Fibroblast of skin of right biceps (primary cell): ENCODE measurements around the gene TMEM175.

Source experiments
- DNase-seq: peaks from one replicate; pipeline ENCODE4 v3.0.0-alpha.2; 2013

Gene TMEM175

DNA sequence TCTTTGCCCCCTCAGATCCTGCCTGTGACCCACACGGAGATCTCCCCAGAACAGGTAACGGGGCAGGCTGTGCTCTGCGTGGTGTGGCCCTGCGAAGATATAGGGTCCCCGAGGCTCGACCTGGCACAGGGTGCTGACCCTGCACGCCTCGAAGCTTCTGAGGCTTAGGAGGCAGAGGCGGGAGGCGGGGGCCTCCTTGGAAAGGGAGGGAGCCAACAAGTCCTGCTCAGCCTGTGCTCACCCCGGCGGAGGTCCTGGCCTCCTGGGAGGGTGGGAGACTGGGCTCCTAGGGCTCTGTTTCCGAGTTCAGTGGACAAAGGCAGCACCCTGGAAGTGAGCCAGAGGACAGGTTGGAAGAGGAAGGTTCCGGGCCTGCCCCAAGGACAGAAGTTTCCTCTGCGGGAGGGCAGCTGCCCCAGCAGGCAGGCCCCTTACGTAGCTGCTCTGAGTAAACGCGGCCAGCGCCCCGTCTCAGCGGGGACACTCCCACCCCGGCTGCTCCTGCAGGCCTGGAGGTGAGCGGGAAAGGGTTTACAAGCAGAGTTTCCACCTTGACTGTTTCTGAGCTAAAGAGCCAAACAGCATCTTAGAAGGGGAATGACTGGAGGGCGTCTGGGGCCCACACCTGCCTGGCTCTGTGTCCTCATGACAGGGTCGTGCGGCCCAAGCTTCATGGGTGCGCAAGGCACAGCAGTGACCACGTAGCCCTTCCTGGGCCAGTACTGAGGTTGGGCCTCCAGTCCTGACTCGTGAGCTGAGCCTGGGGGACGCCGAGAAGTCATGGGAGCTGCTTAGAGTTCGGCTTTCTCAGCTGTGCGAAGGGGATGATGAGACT lies 16.1 kb downstream of the TMEM175 start:
- DNase-seq, result no peak

GRCh38 chr4:948936-949300 lies 16.7 kb downstream of the TMEM175 start:
- DNase-seq, result no peak

DNA sequence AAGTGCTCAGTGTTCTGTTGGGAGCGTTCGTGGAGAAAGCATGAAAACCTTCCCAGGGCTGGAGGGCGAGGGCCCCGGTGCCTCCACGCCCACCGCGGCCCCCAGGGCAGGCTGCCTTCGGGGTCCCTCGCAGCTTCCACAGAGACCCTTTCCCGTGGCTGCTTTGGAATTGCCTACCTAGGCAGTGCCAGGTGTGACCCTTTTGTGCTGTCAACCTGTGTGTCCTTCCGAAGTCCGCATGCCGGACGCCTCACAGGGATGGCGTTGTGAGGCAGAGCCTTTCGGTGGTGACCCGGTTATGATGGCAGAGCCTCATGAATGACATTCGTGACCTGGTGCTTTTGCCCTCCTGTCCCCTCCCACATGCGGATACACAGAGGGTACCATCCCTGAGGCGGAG lies 17.4 kb downstream of the TMEM175 start:
- DNase-seq, result no peak

- no peak for DNase-seq
These were observed 18.1 kb downstream of the TMEM175 start for GRCh38 chr4:950136-951020.

DNA sequence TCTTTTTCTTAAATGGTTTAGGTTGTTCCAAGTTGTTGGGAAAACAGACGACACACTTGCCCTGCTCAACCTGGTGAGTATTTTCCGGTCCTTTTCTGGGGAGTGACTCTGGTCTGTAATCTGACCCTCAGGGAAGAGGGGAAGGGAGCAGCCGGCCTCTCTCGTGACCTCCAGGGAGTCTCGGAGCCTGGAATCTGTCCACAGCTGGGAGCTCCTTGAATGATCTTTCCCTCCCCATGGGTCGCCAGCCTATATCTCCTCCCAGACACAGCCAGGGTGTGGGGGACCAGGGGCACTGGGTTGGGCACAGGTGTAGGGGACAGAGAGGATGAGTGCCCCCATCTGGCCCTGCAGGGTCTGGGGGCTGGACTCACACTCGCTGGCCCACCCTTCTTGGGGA lies 18.9 kb downstream of the TMEM175 start:
- DNase-seq, result no peak

DNA sequence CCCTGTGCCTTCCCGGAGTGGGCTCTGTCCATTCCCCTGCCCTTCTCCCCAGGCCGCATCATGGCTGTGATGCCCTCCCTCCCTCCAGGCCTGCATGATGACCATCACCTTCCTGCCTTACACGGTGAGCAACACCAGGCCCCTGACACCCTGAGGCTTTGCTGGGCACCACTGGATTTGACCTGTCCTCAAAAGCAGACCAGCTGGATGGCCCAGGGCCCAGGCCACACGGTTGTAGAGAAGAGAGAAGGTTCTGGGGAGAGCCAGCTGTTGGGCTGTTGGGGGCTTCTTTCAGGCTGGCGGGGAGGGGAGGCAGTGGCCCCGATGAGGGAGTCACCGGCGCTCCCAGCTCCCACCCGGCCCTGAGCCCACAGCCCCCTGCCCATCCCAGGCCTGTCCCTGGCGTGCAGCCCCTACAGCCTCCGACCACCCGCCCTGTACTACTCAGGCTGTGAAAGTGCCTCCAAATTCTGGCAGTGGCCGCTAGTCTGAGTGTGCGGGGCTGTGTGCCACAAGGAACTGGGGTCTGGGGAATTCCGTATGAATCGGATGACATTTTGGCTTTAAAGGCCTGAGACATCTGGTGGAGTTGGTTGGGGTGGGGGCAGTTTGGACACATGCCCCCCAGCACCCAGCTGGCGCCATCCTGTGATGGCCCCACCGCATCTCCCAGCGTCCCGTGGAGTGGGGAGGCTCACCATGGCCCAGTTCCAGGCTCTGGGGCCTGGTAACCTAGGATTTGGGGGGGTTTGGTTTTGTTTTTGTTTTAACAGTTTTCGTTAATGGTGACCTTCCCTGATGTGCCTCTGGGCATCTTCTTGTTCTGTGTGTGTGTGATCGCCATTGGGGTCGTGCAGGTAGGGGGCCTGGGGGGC lies 19.6 kb downstream of the TMEM175 start:
- no peak for DNase-seq

GRCh38 chr4:952881-953573 lies 20.8 kb downstream of the TMEM175 start:
- no peak for DNase-seq

GRCh38 chr4:953574-953915 lies 21.3 kb downstream of the TMEM175 start:
- no peak for DNase-seq

GRCh38 chr4:954211-955020 lies 22.2 kb downstream of the TMEM175 start:
- no peak for DNase-seq

DNA sequence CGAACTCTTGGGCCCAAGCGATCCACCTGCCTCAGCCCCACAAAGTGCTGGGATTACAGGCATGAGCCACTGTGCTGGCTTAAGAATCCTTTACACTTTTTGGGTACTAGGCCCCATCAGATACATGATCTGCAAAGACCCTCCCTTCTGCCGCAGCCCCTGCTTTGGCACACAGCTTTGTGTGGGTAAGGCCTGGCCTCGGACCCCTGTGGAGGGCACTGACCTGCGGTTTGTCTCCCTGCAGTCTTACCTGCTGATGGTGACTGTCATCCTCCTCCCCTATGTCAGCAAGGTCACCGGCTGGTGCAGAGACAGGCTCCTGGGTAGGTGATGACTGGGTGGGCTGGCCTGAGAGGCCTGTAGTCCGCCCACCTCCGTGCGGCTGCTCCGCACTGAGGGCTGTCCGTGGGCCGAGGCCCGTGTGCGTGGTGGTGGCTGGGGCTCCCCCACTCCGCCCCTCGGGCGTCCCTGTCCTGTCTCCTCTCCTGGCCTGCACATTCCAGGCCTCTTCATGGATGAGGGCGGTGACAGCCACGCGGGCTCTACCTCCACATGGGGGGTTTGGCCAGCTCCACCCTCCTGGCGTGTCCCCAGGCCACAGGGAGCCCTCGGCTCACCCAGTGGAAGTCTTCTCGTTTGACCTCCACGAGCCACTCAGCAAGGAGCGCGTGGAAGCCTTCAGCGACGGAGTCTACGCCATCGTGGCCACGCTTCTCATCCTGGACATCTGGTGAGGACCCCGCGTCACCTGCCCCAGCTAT lies 23.1 kb downstream of the TMEM175 start:
- DNase-seq, result no peak

- no peak for DNase-seq
These were observed 23.7 kb downstream of the TMEM175 start for GRCh38 chr4:955931-956381.

DNA sequence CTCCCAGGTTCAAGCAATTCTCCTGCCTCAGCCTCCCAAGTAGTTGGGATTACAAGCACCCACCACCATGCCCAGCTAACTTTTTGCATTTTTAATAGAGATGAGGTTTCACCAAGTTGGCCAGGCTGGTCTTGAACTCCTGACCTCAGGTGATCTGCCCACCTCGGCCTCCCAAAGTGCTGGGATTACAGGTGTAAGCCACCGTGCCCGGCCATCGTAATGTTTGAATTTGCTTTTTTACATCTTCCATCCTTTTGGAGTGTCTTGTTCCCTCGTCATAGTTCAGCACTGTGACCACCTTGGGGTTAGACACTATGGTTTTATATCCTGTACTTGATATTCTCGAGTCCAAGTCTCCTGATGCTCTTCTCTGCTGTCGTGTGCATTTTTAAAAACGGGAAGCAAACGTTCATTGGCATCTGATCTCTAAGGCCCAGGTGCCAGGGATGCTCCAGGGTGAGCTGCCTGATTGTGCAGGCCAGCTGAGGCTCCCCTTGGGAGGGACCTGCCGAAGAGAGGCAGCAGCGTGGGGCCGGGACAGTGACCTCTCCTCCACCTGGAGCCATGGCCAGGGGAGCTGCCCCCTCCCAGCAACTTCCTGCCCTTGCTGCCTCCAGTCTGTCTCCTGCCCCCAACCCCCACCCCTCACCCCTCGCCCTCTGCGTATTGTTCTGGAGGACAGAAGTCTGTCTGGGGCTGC lies 24.4 kb downstream of the TMEM175 start:
- DNase-seq, result no peak

GRCh38 chr4:957231-957580 lies 24.9 kb downstream of the TMEM175 start:
- no peak for DNase-seq

GRCh38 chr4:957581-958313 lies 25.5 kb downstream of the TMEM175 start:
- no peak for DNase-seq

GRCh38 chr4:958314-958665 lies 26.0 kb downstream of the TMEM175 start:
- DNase-seq, result no peak

DNA sequence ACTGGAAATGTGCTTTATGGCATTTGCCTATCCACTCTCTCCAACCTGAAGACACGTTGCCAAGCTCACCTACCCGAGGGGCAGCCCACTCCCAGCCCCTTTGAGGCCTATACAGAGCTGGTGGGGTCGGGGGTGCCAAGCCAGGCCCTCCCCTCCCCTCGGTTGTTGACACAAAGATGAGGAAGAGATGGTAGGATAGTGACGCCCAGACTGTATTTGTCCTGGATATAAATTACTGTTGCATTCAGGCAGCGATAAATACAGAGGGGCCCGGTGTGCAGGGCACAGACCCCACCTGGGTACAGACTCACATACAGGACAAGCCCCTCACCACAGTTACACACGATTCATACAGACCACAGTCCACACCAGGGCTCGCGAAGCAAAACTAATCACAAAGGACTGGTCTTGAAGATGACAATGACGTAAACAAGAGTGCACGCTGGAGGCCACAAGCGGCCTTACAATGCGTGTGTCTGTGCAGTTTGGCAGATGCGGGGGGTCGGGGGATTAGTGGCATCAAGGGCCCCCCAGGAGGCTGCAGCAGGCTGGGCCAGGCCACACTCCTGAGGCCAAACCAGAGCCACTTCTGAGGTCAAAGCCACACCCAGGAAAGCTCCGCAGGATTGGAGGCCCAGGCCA lies 26.6 kb downstream of the TMEM175 start:
- no peak for DNase-seq

DNA sequence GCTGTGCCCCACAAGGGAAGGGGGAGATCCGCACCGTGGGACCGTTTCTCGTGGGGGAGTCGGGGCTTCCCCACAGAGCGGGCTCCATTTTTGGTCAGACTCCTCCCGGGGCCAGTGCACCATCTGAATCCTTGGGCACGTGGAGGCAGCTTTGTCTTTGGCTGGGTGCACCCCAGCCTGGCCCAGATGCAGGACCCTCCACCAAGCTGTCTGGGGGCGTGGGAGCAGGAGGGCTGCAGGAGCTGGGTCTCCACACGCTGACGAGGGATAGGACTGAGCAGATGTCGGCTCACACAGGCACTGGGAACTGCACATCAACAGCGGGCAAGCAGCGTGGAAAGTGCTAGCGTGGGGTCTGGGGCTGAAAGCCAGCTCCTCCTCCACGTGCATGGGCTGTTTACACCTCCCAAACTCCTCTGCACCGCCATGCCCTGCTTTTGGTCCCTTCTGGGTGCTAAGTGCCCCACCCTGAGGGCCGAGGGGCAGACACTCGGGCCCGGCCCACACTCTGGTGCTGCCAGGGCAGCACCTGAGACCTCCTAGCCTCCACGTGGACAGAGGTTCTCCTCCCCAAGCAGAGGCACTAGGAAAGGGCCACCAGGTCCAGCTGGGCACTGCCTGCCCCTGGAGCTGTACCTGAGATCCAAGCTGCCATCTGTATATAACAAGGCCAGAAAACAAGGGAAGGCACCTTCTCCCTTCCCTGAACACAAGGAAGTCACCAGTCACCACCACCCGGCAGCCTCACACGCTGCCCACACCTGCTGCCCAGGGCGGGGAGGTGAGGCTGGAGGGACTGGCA lies 27.3 kb downstream of the TMEM175 start:
- no peak for DNase-seq

DNA sequence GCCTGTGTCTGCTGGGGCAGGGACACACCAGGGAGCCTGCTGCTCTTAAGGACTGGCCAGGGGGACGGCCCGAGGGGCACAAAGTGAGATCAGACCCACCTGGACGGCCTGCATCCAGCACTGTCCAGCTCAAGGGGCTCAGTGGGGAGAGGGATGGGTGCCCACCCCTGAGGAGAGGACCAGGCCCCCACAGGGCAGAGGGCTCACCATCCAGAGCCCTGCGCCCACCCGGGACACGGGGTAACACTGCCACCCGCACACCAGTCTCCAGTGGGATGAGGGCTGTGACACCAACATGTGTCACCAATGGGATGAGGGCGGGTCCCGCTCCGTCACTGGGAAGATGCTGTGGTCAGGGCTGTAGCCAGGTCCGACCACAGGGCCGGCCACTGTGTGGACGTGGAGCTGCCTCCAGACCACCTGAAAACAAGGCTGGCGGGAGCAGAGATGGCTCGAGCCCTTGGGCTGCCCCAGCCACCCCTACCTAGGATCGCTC lies 27.9 kb downstream of the TMEM175 start:
- no peak for DNase-seq
